Measurements from ENCODE around the gene RAB34.

RAB34 gene

DNA sequence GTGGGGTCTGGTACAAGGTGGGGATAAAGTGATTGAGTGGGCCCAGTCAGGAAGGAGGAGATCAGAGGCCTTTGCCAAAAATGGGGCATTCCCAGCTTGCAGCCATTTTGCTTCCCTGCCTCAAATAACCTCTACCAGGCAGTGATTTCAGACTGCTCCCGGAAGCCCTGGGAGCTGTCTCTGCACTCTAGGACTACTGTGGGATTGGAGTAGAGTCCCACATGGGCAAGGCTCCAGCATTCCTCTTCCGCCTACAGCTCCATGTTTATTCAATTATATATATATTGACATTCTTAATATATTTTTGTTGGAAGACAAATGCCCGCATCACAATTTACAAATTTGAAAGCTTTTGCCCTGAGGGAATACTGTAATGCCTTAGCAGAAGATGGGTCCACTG, 42.2 kb downstream of the RAB34 start:
- DNase-seq: no peak

- DNase-seq: no peak
Observed at GRCh38 chr17:28669918-28670317, 47.8 kb downstream of the RAB34 start.

DNA sequence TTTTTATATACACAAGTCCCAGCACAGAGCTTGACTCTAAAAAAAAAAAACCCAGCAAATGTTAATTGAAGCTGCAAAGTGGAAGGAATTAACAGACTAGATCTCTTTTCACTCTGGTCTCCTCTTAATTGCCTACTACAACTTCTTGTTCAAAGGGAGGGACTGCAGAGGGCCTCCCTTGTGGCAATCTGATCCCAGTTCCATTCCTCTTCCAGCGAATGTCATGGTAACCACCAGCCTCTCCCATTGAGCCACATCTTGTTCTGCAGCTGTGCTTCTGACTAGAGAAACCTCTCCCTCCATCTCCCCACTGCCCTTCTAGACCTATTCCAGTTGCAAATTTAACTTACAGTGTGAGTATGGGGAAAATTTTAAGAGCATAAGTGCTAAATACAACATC, 49.8 kb downstream of the RAB34 start:
- DNase-seq: no peak

DNA sequence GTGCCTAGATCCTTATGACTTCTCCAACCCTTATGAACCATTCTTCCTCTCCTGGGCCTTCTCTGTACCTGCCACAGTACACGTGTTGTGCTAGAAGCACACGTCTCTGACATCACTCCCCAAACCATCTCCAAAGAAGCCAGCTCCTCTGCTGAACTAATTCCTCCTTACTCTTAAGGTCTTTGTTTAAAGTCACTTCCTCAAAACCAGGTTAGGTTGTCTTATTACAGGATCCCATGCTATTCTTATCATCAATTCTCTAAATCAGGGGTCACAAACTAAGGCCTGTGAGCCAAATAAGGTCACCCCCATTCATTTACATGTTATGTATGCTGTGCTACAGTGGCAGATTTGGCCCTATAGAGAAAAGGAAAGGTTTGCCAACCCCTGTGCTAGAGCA, 51.7 kb downstream of the RAB34 start:
- DNase-seq: no peak

Data from stimulated activated naive CD4-positive, alpha-beta T cell (primary cell).